ENCODE results near the gene CLASRP.
"Not testable (repeated sequence)": the region's sequence is repeated elsewhere in the genome, so short reads cannot be mapped to it uniquely, and the experiment has no call there.

CLASRP gene

GRCh38 chr19:45117671-45118070 is 78.8 kb downstream of the CLASRP start:
- peaks cover 76% of the 10 kb centered on the region for H4K20me1 ChIP-seq (ENCODE audit: insufficient read depth, low read length)
- H3K4me3 ChIP-seq (ENCODE audit: low read length): no peak overlapping the region
- no peaks in the 10 kb centered on the region for H3K27me3 ChIP-seq (ENCODE audit: low read depth, low read length)
- H3K36me3 ChIP-seq (replicated peaks; ENCODE audit: low read depth, low read length): no peaks in the 10 kb centered on the region
- TF ChIP-seq EZH2phosphoT487 (IDR thresholded peaks at IDR 0.05; ENCODE audit: low read depth): no peak
- TF ChIP-seq, protein P1, sequence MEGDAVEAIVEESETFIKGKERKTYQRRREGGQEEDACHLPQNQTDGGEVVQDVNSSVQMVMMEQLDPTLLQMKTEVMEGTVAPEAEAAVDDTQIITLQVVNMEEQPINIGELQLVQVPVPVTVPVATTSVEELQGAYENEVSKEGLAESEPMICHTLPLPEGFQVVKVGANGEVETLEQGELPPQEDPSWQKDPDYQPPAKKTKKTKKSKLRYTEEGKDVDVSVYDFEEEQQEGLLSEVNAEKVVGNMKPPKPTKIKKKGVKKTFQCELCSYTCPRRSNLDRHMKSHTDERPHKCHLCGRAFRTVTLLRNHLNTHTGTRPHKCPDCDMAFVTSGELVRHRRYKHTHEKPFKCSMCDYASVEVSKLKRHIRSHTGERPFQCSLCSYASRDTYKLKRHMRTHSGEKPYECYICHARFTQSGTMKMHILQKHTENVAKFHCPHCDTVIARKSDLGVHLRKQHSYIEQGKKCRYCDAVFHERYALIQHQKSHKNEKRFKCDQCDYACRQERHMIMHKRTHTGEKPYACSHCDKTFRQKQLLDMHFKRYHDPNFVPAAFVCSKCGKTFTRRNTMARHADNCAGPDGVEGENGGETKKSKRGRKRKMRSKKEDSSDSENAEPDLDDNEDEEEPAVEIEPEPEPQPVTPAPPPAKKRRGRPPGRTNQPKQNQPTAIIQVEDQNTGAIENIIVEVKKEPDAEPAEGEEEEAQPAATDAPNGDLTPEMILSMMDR (IDR thresholded peaks at IDR 0.05; ENCODE audit: low read depth, low read length): no peak
- H2AFZ ChIP-seq (ENCODE audit: low read depth, low read length): no peak overlapping the region
- no peaks in the 10 kb centered on the region for H3K9me3 ChIP-seq (ENCODE audit: insufficient read depth, low read length)
- peaks cover 37% of the 10 kb centered on the region for H3K4me1 ChIP-seq (ENCODE audit: low read length)
- H3K4me2 ChIP-seq (ENCODE audit: low read length): no peak overlapping the region
- no peak overlapping the region for H3K27ac ChIP-seq (ENCODE audit: low read length)
- no peak overlapping the region for H3K9ac ChIP-seq (ENCODE audit: low read length)
- H3K79me2 ChIP-seq (ENCODE audit: low read length): peaks cover 80% of the 10 kb centered on the region

DNA sequence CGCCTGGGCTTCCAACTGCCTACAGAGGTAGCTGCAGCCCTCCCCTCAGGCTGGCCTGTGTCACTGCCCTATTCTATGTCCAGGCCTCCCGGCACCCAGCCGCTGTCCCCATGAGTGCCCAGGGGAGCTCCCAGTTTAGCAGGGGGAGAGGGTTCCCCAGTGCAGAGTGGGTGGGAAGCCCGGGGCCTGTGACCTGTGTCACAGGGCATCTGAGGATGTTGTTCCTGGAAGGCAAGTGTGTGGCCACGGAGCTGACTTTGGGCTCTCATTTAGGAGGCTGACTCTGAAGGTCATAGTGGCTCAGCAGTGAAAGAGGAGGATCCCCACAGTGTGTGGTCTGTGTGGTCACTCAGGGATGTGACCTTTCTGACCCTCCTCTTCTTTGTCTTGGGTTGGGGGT is 79.3 kb downstream of the CLASRP start:
- peaks cover 75% of the 10 kb centered on the region for H3K79me2 ChIP-seq (ENCODE audit: low read length)
- H2AFZ ChIP-seq (ENCODE audit: low read depth, low read length): no peak overlapping the region
- peak overlapping the region; percentile 9 for H3K4me2 ChIP-seq (ENCODE audit: low read length)
- peaks cover 73% of the 10 kb centered on the region for H4K20me1 ChIP-seq (ENCODE audit: insufficient read depth, low read length)
- no peaks in the 10 kb centered on the region for H3K36me3 ChIP-seq (replicated peaks; ENCODE audit: low read depth, low read length)
- H3K9me3 ChIP-seq (ENCODE audit: insufficient read depth, low read length): no peaks in the 10 kb centered on the region
- H3K27ac ChIP-seq (ENCODE audit: low read length): no peak overlapping the region
- peaks cover 37% of the 10 kb centered on the region for H3K4me1 ChIP-seq (ENCODE audit: low read length)
- H3K9ac ChIP-seq (ENCODE audit: low read length): no peak overlapping the region
- H3K27me3 ChIP-seq (ENCODE audit: low read depth, low read length): no peaks in the 10 kb centered on the region
- H3K4me3 ChIP-seq (ENCODE audit: low read length): no peak overlapping the region
- TF ChIP-seq, protein P1 (IDR thresholded peaks at IDR 0.05; ENCODE audit: low read depth, low read length): no peak
- TF ChIP-seq EZH2phosphoT487 (IDR thresholded peaks at IDR 0.05; ENCODE audit: low read depth): no peak

DNA sequence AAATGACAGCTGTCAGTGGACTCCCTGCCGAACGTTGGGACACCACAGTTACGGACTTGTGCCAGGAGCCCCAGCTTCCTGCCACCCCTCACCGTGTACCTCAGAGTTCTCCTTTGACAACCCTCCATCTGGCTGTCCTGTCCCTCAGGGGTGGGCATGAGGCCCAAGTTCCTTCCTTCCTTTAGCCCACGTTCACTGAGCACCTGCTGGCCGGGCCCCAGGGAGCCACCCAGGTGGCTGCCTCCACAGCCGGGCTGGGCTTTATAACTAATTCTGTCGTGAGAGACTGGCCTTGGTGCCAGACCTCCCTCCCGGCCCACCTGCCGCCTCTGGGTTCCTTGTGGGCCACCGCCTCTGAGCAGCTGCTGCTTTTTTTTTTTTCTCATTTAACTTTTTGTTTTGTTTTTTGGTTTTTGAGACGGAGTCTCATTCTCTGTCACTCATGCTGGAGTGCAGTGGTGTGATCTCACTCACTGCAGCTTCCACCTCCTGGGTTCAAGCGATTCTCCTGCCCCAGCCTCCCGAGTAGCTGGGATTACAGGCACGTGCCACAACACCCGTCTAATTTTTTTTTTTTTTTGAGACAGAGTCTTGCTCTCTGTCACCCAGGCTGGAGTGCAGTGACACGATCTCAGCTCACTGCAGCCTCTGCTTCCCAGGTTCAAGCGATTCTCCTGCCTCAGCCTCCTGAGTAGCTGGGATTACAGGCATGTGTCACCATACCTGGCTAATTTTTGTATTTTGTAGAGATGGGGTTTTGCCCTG is 79.9 kb downstream of the CLASRP start:
- Histone ChIP-seq H3K79me2 (ENCODE audit: low read length) (peaks cover 69% of the 10 kb centered on the region), H3K4me1 (ENCODE audit: low read length) (peaks cover 34% of the 10 kb centered on the region), H3K4me2 (ENCODE audit: low read length) (peak overlapping the region; percentile 9), H4K20me1 (ENCODE audit: insufficient read depth, low read length) (peaks cover 69% of the 10 kb centered on the region)
- not testable (repeated sequence) for H3K27me3 ChIP-seq (ENCODE audit: low read depth, low read length); H3K27ac ChIP-seq (ENCODE audit: low read length); H3K4me3 ChIP-seq (ENCODE audit: low read length); H3K9me3 ChIP-seq (ENCODE audit: insufficient read depth, low read length); H3K36me3 ChIP-seq (replicated peaks; ENCODE audit: low read depth, low read length); H2AFZ ChIP-seq (ENCODE audit: low read depth, low read length); H3K9ac ChIP-seq (ENCODE audit: low read length)

DNA sequence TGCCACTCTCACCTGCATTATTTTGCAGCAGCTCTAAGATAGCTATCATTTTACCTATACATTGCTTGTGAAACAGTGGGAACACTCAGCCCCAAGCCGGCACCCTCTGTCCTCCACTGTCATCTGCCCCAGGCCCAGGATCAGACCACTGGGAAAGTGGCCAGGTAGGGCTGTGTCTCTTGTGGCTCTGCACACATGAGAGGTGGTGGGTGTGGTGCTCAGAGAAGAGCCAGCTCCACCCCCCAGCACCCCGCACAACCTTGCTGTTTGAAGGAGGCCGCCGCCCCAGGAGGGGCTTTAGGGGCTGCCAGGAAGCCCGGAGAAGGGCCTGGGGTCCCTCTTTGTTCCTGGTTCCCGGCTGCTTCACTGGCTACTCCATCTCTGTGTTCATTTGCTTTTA is 80.7 kb downstream of the CLASRP start:
- H4K20me1 ChIP-seq (ENCODE audit: insufficient read depth, low read length): peaks cover 69% of the 10 kb centered on the region
- peaks cover 28% of the 10 kb centered on the region for H3K4me1 ChIP-seq (ENCODE audit: low read length)
- H3K79me2 ChIP-seq (ENCODE audit: low read length): peaks cover 69% of the 10 kb centered on the region
- H2AFZ ChIP-seq (ENCODE audit: low read depth, low read length): no peak overlapping the region
- H3K9ac ChIP-seq (ENCODE audit: low read length): no peak overlapping the region
- TF ChIP-seq, protein P1 (IDR thresholded peaks at IDR 0.05; ENCODE audit: low read depth, low read length): no peak
- TF ChIP-seq EZH2phosphoT487 (IDR thresholded peaks at IDR 0.05; ENCODE audit: low read depth): no peak
- H3K27me3 ChIP-seq (ENCODE audit: low read depth, low read length): no peaks in the 10 kb centered on the region
- no peak overlapping the region for H3K4me2 ChIP-seq (ENCODE audit: low read length)
- H3K36me3 ChIP-seq (replicated peaks; ENCODE audit: low read depth, low read length): no peaks in the 10 kb centered on the region
- H3K9me3 ChIP-seq (ENCODE audit: insufficient read depth, low read length): no peaks in the 10 kb centered on the region
- H3K27ac ChIP-seq (ENCODE audit: low read length): no peak overlapping the region
- no peak overlapping the region for H3K4me3 ChIP-seq (ENCODE audit: low read length)
